Stimulated activated CD8-positive, alpha-beta memory T cell treated with anti-CD3 and anti-CD28 coated beads, Interleukin-15, amount 100 ng/mL, for 24 hours (primary cell): ENCODE data around the gene ACAA2.

Source experiments
- DNase-seq: peaks from one replicate; pipeline ENCODE4 v3.0.0-alpha.2; 2020; ENCODE audit warnings: low read depth

ACAA2 gene, protein sequence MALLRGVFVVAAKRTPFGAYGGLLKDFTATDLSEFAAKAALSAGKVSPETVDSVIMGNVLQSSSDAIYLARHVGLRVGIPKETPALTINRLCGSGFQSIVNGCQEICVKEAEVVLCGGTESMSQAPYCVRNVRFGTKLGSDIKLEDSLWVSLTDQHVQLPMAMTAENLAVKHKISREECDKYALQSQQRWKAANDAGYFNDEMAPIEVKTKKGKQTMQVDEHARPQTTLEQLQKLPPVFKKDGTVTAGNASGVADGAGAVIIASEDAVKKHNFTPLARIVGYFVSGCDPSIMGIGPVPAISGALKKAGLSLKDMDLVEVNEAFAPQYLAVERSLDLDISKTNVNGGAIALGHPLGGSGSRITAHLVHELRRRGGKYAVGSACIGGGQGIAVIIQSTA

DNA sequence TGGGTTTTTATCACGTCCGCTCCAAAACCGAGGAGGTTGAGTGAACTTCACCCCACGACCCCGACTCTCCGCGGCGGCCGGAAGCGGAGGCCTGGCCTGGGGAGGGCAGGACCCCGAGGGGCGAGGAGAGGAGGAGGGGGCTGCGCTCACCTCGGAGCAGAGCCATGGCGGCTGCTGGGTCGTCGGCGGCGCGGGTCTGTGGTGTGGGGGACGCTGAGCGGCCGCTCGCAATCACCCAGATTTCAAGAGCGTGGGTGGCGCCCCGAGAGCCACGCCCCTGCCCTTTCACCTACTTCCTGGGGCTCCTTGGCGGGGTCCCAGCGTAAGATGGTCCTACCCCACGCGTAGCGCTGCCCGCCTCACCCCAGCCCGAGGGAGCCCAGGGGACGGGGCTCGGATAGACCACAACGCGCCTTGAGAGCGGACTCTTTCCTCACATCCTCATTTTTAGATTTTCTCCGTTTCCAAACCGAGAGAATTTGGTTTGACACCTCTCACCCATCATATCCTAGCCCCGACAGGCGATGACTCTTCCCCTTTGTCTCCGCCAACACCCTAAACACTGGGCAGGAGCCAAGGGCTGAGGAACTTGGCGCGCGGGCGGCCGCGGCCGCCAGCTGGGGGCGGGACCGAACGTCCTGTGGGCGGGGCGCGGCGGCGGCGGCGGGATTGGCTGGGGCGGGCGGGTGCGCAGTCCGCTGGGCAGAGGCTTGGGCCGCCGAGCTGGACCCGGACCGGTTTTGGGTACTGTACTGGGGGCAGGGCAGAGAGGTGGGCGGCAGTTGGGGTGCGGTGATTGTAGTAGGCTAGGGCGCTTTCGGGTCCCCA is at the start of gene ACAA2:
TSS of gene ACAA2 (minus strand) at position 215 of the 828 bp plus-strand sequence. CDS start at position 166, 49 bp downstream.
- DNase-seq, result peak; percentile 76

DNA sequence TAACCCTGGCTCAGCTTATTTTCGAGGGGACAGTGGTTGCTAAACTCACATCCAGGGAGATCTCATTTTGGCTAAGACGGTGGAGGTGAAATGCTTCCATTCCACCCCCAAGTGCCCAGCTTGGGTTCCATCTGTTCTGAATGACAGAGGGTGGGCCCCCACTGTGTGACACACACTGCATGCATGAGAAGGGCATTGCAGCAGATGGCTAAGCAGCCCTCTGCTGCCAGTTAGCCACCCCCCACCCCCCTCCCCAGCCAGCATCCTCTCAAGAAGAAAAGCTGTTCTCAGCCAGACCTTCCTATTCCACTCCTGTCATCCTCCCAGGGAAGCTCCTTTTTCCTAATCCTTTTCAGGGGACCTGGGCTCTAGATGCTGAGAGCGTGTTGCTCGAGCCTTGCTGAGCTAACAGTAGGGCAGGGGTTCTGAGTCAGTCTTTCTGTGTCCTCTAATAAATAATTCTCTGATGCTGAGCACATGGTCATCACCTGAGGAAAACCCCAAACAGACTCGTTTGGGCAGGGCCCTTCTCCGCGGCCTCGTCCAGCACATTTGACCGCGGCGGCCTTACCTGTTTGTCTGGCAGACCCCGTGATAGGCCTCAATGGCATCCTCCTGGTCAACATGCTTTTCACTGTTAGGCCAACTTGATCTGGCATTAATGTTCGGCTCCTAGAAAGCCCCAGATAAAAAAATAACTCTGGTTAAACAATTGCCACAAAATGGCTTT is 49.5 kb upstream of the ACAA2 start:
- DNase-seq, result no peak

DNA sequence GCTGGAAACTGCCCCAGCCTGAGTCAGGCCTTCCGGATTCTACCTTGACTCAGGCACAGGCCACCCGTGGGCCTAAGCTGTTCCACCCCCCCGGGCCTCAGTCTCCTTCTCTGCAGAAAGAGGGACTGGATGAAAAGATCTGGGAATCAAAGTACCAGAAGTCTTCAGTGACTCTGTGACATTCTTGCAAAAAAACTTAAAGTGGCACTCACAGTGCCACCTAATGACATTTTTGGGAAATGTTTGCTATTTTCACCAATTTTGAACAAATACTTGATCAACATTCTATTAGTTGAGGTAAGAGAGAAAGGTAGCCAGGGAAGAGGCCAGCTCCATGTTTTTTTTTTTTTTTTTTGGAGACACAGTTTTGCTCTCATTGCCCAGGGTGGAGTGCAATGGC is 48.3 kb upstream of the ACAA2 start:
- no peak for DNase-seq

DNA sequence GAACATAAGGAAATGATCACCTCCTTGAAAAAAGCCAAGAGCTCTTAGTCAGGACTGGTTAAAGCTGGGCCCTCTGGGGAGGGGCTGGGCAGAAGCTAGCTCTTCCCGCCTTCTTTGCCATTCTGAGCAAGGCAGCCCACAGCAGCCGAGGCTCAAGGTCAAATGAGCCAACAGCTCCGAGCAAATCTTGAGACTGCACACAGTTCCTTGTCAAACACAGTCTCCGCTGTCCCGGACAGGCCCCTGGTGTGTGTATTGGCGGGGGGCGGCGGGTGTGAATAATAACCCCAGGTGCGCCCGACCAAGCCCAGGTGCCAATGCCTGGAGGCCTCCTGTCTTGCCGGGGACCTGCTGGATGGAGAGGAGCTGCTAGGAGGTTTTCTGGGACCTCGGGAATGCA is 46.4 kb upstream of the ACAA2 start:
- no peak for DNase-seq

DNA sequence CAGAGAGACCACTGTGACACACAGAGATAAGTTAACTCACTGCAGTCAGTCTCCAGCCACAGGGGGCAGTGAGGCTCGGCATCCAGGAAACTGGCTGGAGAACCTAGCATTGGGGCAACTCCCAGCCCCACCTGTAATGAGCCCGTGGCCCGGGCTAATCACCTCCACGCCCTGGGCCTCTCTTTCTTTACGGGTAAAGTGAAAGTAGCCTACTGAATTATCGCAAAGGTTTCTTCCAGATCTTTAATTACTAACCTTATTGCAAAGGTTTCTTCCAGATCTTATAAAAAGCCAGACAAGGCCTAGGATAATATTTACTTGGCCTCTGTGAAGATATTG is 45.7 kb upstream of the ACAA2 start:
- DNase-seq, result no peak

DNA sequence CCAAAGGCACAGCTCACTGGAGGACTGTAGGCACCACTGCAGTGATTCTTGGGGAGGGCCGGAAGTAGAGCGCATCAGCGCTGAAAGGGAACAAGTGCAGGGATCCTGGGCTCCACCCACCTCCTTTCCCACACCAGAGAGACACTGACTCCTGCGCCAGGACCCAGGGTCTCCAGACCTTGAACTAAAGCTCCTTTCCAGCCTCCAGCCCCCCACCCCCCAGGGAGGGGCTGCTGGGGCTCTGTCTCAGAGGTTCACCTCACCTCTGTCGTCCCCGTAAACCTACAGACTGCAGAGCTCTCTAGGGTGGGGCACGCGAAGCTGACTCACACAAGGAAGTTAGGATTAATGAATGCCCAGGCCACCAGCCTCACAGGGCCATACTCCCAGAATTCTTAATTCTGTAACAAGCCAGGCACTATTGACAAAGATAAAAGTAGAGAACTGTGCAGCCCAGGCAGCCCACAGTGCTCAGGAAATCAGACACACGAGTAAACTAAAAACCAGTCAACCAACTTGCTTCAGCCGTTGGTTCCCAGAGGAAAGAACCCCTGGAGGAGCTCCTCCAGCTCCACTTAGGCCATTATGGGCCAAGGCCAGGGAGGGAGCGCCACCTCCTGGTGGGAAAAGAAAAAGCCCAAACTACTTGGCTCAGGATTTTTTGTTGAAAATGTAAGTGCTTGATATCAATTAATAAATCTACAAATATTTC is 45.1 kb upstream of the ACAA2 start:
- peak; percentile 38 for DNase-seq

DNA sequence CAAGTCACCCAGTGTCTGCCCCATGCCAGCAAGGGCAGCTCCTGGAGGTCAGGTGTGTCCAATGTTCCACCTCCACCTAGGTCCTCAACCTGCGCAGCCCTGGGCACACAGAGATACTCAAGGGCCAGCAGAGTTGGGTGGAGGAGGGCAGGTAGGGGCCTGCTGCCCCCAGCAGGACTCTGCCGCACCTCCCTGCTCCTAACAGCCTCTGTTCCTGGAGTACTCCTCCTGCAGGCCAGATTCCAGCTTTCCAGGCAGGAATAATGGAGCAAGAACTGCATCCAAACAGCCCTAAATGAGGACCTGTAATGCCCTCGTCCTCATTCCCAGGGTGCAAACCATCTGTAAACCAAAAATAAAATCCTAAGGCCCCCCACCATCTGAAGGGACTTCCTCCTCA is 44.4 kb upstream of the ACAA2 start:
- no peak for DNase-seq

DNA sequence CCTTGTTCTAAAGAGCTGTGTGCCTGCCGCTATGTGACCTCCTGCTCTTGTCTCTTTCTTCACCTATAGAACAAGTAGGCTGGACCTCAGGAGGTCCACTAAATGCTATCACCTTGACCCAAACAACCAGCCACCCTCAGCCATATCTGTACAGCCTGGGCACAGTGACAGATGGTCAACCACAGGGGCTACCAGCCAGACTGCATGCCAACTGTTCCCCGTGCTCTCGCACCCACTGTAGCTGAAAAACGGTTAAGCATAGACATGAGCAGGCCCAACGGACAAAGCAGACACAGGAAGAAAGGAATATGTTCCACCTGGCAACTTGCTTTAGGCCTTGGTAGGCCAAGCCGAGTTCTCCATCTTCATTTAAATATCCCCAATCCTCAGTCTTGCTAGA is 43.2 kb upstream of the ACAA2 start:
- no peak for DNase-seq

DNA sequence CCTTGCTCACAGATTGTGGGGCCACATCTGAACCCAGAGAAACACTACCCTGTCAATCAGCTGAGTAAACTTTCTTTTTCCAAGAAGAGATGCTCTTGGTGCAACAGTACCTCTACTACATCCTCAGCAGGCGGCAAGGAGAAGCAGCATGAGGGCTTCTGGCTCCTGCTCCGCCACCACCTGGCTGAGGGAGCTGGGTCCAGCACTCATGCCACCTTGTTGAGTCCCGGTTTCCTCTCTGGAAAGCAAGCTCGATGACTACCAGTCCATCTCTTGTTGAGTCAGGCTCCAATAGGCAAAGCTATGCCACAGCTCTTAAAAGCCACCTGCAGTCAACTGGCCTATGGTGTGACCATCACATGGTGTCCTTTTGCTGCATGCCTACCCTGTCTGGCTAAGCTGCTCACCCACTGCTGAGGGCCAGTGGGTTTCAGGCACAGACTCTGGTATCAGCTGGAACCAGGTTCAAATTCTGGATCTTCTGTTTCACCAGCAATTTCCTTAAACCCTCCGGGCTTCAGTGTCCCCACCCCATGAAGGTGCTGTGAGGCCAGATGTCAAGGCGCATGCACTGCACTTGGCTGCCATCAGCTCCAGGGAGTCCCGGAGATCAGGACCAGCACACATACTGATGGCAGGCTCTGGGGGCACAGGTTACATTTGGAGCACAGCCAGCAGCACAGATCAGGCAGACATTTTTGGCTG is 42.5 kb upstream of the ACAA2 start:
- DNase-seq, result no peak

DNA sequence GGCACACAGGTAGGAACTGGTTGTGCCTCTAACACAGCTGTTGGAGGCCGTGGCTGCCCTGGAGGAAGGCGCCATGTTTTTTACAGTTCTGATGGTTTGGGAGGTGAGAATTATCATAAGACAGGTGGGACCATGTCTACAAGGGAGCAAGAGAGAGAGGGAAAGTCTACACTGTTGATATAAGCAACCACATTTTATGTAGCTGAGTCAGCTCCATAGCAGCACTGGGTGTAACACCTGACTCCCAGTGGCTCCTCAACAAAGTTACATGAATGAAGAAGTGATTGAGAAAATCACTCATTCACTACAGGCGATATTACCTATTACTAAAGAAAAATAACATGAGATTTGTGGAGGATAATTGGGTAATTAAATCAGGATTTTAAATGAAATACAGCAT is 41.3 kb upstream of the ACAA2 start:
- DNase-seq, result no peak

DNA sequence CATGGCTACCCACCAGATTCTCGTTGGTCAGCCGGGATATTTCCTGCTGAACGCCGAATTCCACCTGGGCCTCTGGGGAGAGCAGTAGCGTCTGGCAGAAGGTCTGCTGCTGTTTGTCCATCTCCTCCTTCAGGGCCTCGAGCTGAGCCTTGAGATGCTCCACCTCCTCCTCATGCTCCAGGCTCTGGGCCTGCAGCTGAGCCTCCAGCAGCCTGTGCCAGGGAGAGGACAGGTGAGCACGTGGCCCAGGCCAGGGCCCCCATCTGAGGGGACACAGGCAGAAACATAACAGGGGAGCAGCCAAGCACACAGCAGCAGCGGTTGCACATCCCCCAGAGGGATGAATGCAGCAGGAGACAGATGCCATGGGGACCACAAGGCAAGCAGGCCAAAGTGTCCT is 40.1 kb upstream of the ACAA2 start:
- no peak for DNase-seq

DNA sequence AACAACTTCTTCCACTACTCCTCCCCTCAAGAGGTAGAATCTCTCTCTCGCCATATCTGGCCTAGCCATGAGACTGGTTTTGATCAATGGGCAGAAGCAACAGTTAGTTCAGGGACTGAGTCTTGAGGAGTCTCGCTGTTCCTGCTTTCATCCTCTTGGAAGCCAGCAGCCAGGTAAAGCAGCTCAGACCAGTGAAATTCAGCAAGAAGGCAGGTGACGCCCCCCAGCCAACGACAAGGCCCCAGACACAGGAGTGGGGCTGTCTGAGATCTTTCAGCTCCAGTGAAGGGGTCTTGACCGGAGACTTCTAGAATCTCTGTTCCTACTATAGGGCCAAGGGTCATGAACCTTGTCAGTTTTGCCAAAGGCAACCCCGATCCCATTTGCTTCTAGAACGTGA is 39.7 kb upstream of the ACAA2 start:
- no peak for DNase-seq

DNA sequence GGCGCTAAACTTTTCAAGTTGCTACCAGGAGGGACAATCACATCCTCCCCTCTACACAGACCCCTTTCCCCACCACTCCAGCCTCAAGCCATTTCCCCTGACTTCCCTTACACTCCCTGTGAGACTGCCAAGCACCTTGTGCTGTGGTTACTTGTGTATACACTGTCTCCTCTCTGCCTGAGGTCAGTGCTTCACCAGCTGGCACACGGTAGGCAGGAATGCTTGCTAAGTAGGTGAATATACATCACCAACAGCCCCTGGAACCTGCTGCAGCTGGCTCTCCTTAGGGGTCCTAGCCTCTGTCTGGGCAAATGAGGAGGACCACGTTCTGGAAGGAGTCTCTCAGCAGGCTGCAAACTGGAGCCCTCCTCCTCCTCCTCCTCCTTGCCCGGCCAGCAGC is 38.3 kb upstream of the ACAA2 start:
- no peak for DNase-seq

DNA sequence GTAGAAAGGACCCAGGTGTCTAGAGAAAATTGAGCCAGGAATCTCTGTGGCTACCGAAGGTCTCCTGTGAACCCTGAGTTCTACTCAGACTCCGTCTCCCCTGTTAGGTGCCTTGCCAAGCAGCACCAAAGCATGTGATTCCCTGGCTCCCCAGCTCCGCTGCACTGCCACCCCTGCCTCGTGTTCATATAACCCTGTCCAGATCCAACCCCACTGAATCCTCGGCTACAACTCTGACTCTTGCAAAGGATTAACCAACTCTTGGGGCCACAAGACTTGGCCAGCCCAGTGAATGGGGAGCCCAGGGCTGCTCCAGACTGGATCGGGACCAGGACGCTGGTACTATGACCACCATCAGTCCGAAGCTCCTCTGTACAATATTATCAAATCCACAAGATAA is 37.3 kb upstream of the ACAA2 start:
- no peak for DNase-seq

DNA sequence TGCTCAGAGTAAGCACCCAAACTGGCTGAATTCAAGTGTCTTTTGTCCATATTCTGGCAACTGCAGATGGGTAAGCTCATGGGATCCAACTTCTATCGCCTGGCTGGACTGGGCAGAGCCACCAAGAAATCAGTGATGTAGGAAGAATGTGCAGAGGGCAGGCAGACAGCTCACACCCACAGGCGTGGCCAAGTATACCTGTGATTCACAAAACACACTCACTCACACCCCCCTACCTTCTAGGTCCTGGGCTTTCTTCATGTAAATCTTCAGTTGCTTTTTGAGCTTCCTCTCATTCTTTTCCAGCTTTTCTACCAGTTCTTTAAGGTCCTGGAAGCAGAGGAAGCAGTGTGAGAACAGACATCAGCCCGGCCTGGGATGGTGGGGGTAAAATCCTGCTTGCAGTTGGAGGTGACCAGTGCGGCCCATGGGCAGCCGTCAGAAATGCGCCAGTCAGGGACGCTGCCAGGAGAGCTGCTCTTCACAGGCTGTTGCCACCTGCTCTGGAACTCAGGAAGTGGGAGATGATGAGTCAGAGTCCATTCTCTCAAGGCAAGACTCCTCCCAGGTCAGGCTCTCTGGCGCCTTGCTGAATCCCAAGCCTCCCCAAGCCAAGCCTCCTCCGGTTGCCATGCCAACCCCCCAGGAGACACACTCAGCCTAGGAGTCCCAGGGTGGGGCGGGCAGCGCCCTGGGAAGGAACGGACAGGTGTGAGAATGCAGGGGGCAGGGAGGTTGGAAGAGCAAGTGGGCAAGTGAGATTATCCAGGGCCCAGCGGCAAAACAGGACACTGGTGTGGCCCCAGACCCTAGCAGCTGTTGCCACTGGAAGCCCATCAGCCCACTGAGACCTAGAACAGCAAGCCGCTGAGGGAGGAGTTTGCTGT is 36.2 kb upstream of the ACAA2 start:
- DNase-seq, result no peak

DNA sequence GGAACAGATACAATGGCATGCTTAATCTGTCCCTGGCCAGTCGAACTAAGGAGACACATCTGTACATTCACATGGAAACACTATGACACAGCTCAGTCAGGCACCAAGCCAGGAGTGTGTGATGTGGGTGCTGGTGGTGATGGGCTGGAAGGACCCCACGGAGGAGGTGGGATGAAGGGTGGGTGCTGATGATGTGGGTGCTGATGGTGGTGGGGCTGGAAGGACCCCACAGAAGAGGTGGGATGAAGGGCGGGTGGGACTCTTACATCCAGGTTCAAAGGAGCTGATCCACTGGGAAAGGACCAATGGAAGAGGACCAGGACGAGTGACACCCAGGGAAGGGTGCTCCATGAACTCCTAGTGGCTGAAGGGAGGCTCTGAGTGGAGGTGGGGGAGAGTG is 34.8 kb upstream of the ACAA2 start:
- DNase-seq, result no peak

DNA sequence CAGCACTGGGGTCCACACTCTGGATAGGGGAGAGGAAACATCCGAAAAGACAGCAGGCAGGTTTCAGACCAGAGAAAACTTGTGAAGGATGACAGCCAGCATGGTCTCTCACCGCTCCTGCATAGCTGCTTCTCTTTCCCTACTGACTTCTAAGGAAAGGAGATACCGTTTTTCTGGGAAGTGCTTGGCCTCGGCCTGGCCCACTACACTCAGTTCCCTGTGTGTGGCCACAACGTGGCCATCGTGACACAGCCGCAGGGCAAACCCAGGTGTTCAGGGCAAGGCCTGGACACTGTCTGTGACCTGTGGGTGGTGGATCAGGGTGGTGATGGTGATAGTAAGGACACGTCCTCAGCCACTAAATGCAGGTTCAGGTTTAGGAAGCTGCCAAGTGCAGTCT is 34.2 kb upstream of the ACAA2 start:
- DNase-seq, result no peak

DNA sequence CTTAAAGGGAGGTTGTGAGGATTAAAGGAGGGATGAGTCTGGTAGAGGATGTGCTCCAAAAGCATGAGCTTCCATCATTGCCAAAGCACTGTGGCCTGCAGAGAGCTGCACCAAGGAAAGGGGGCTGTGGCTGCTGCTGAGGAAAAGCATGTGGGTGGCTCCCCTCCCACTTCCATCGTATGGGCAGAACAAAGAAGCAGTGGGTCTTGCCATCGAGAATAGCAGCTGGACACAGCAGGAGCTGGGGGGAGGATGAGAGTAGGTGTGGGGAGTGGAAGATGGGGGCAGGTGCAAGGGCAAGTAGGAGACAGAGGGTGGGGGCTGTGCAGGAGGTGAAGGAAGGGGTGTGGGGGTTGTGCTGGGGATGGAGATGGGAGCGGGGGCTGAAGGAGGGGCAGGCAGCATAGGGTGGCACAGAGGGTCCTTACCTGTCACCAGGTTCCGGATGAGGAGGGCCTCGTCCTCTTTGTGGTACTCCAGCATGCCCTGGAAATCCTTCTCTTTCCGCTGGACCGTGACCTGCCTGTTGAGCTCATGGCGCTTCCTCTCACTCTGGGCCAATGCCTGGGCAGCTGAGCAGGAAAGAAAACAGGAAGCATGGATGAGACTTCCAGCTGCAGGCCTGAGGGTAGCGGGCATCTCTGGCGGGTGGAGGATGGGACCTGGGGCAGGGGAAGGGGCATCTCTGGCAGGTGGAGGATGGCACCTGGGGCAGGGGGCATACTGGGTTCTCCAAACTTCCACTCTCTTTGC is 33.6 kb upstream of the ACAA2 start:
- no peak for DNase-seq

DNA sequence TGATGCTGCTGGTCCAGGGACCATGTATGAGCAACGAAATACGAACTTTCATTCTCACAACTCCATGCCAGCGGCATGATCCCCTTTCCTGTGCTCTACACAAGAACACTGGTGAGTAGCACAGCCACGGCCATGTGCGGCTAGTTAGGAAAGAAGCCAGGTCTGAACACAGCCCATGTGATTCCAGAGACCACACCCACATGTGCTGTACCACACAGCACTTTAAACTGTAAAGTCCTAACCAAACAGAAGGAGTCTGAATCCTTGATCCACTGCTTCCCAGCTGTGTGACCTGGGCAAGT is 33.0 kb upstream of the ACAA2 start:
- no peak for DNase-seq
